GM12872 (cell line): ENCODE results near the gene GJA5.

Experiments used
- TF ChIP-seq, protein P1 (sequence below): IDR thresholded peaks from 3 replicates; pipeline ENCODE4 v1.5.1; 2011; ENCODE audit warnings: low read depth, mild to moderate bottlenecking, low read length, moderate library complexity; ENCODE audit not compliant: insufficient read depth

Gene GJA5

DNA sequence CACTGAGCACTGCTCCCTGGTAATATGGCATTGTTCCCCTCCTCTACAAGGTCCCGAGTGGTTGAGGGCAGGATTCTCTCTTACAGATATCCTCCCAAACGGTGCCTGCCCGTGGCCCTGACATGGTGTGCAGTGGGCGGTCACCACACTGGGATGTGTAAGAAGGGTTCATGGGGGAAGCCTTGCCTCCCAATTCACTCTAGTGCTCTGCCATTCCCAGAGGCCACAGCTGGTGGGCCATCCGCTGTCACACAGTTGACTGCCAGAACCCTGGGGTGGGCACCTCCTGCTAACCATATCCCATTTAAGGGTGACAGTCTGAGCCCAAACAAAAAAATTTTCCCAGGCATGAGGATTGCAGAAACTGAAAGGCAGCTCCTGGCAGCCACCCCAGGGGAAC lies 9.1 kb downstream of the GJA5 start:
- TF ChIP-seq, protein P1, sequence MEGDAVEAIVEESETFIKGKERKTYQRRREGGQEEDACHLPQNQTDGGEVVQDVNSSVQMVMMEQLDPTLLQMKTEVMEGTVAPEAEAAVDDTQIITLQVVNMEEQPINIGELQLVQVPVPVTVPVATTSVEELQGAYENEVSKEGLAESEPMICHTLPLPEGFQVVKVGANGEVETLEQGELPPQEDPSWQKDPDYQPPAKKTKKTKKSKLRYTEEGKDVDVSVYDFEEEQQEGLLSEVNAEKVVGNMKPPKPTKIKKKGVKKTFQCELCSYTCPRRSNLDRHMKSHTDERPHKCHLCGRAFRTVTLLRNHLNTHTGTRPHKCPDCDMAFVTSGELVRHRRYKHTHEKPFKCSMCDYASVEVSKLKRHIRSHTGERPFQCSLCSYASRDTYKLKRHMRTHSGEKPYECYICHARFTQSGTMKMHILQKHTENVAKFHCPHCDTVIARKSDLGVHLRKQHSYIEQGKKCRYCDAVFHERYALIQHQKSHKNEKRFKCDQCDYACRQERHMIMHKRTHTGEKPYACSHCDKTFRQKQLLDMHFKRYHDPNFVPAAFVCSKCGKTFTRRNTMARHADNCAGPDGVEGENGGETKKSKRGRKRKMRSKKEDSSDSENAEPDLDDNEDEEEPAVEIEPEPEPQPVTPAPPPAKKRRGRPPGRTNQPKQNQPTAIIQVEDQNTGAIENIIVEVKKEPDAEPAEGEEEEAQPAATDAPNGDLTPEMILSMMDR, result no peak

DNA sequence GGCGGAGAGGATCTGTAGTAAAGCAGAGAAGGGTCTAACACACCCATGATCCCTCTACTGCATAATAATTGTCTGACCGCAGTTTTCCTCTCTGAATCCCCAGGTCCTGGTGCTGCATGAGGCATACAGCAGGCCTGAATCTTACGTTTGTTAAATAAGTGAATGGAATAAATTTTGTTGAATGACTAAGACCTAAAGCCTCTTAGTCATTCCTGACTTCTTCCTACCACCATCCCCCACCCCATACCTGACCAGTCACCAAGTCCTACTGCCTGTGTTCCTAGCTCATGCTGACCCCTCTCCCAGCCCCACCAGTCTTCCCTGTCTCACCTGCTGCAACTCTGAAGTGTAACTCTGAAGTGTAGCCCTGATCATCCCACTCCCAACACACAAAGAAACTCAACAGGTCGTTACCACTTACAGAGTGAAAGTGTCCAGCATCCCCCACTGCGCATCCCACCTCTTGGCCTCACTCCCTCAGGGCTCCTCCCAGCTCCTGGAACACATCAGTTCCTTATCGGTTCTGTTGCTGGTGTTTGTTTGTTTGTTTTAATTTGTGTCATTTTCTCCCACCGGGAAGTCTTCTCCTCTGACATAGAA lies 9.7 kb downstream of the GJA5 start:
- TF ChIP-seq, protein P1, result no peak

DNA sequence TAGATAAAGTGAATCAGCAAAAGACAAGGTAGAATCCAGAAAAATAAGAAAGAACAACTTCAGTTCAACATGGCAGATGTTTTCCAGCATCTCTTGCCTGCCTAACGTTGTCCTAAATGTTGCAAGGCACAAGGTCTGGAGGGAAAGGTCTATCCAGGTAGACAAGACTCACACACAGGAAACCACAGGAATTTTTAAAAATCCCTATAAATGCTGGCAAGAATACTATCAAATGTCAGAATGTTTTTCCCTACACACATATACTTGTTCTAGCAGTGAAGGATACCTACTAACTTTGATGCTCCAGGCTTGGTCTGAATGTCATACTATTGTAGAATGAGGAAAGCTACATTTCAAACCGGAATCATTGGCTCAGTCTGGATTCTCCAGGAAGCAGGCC lies 10.6 kb downstream of the GJA5 start:
- TF ChIP-seq, protein P1, result no peak

DNA sequence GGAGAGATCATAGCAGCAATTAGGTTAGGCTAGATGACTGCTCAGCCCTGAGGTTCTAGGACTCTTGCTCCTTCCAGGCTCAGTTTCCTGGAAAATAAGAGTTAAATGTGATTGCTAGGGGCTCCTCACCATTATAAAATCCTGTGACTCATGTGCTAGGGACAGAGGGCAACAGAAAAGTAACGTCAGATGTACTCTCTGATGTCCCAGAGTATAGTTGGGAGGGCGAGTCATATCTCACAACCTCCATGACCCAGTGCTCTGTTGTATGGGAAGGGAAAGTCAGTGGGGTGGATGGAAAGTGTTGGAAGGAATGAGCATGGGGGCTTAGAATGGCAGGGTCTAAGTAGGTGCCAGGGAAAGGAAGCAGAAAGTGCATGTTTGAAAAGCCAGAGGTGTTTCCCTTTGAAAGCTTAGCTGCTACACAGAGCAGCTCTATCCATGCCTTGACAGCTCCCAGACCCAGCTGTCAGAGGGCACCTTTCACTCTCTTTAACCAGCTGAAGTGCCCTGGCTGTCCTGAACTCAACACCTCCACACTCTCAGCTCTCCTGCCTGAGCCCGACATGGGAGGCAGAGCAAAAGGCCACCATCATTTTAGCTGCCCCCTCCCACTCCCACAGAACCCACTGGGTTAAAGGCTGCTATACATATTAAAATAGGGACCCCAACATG lies 11.6 kb downstream of the GJA5 start:
- TF ChIP-seq, protein P1, result no peak

DNA sequence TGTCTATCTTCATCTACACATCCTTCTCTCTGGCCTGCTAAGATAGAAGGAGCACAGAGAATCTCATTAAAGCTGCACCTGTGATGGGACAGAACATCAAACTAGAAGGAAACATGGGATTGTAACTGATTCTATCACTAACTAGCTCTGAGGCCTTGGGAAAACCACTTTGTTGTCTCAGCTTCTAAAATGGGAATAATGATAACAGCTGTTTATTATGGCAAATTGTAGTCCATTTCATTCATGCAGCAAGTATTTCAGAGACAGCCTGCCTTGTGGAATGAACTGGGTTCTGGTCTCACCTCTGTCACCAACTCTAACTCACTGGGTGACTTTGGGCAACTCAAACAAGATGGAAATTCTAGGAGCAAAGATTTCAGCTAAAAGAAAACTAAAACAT lies 12.4 kb downstream of the GJA5 start:
- TF ChIP-seq, protein P1, result no peak

DNA sequence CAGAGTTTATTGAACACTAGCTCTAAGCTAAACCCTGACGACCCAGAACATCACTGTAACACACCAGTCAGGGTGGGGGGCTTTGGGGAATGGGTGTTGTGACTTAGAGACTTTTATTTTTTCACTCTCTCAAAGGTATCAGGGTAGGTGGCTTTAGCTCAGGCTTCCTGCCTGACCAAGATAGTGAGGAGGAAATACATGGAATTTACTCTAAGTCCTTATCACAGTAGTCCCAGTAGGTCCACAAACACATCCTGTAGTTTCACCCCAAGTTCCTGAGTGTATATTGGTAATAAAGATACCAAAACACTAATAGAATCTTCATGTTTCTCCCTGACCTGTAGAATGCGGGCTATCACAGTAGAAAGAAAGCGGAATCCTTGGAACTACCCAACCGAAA lies 15.1 kb downstream of the GJA5 start:
- TF ChIP-seq, protein P1, result no peak

DNA sequence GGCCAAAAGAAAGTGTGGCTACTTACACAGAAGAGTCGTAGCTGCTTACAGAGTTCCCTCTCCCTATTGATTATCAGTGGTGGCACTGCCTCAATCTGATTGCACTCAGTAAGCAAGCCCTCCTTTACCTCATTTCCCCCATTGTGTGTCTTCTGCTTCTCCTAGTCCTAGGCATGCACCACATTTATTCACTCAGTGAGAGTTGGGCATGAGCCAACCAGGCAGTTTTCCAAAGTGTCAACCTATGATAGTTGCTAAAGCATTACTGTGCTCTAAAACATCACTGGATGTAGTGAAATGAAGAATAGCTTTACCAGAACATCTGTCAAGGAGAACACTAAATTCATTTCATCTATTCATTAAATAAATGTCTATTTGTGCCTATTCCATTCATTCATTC lies 19.3 kb downstream of the GJA5 start:
- TF ChIP-seq, protein P1, result no peak
